Progenitor cell of endocrine pancreas (in vitro differentiated cells): ENCODE results near the gene CRMP1. TPM values are rescaled to one million over a fixed set of nuclear protein-coding genes. Genes with fewer than 3 reads are reported as not detected.

ENCODE experiments used
- DNase-seq: peaks from one replicate; pipeline ENCODE4 v3.0.0; 2021; ENCODE audit warnings: low spot score; ENCODE audit not compliant: unreplicated experiment
- H3K27ac Mint-ChIP-seq: 2 replicates; pipeline ENCODE4 v1.8.0; 2021; ENCODE audit warnings: mild to moderate bottlenecking, moderate library complexity, mixed read lengths
- H3K27me3 Mint-ChIP-seq: 2 replicates; pipeline ENCODE4 v1.8.0; 2021; ENCODE audit warnings: mixed read lengths
- H3K36me3 Mint-ChIP-seq: 2 replicates; pipeline ENCODE4 v1.8.0; 2022; ENCODE audit warnings: mixed read lengths; ENCODE audit not compliant: insufficient read depth
- H3K4me1 Mint-ChIP-seq: 2 replicates; pipeline ENCODE4 v1.8.0; 2021; ENCODE audit warnings: low read depth, mixed read lengths
- H3K4me3 Mint-ChIP-seq: 2 replicates; pipeline ENCODE4 v1.8.0; 2021; ENCODE audit warnings: low read depth, mild to moderate bottlenecking, moderate library complexity, mixed read lengths
- H3K9me3 Mint-ChIP-seq: 2 replicates; pipeline ENCODE4 v1.8.0; 2021; ENCODE audit warnings: low read depth, mixed read lengths
- CTCF ChIP-seq: fragments of 200-600 bp; sonication (generic); IDR thresholded peaks from one replicate; pipeline ENCODE4 v1.5.0; 2021; ENCODE audit warnings: antibody characterized with exemption, mild to moderate bottlenecking; ENCODE audit not compliant: unreplicated experiment
- total RNA-seq: library from RNA; stranded (reverse); gene quantifications from 2 replicates; pipeline ENCODE4 v1.2.1, GENCODE V29; 2021

The CRMP1 gene
- total RNA-seq, 1 donor from 2014 or later = 17.6 TPM

DNA sequence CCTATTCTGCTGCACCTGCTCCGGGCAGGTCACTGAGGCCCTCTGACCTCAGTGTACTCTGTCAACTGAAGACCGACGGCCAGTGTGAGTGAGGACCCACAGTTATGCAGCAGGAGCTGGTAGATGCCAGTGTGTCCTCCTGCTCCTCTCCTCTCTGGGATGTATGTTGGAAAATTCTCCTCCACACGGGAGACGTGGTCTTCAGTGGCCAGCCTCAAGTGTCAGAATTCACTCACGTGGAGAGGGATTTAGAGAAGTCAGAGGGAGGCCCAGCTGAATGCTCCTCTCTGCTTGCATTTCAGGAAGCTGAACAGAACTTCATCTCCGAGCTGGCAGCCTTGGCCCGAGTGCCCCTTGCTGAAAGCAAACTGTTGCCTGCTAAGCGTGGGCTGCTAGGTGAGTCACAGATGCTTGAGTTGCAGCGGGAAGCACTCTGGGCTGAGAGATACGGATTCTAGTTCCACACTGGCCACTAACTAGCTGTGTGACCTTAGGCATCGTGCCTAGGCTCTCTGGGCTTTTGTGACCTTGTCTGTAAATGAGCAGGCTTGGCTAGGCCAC is 83.6 kb downstream of the CRMP1 start:
- no peak for TF ChIP-seq CTCF
- Mint-ChIP-seq H3K27me3 (no peaks in the 10 kb centered on the region), H3K36me3 (peaks cover 48% of the 10 kb centered on the region), H3K4me1 (no peaks in the 10 kb centered on the region), H3K9me3 (no peaks in the 10 kb centered on the region), H3K27ac (no peak overlapping the region), H3K4me3 (no peak overlapping the region)
- DNase-seq = no peak

GRCh38 chr4:5808081-5808741 is 84.7 kb downstream of the CRMP1 start:
- H3K36me3 Mint-ChIP-seq = peaks cover 46% of the 10 kb centered on the region
- TF ChIP-seq CTCF = no peak

GRCh38 chr4:5805270-5805669 is 87.6 kb downstream of the CRMP1 start:
- no peak for TF ChIP-seq CTCF
- no peaks in the 10 kb centered on the region for H3K9me3 Mint-ChIP-seq
- no peaks in the 10 kb centered on the region for H3K4me1 Mint-ChIP-seq
- H3K4me3 Mint-ChIP-seq = no peak overlapping the region
- peaks cover 24% of the 10 kb centered on the region for H3K36me3 Mint-ChIP-seq
- no peaks in the 10 kb centered on the region for H3K27me3 Mint-ChIP-seq
- H3K27ac Mint-ChIP-seq = no peak overlapping the region
- DNase-seq = no peak

More at GRCh38 chr4:5808081-5808741, 84.7 kb downstream of the CRMP1 start:
- Mint-ChIP-seq H3K27me3 (no peaks in the 10 kb centered on the region), H3K4me1 (no peaks in the 10 kb centered on the region), H3K4me3 (no peak overlapping the region), H3K27ac (no peak overlapping the region), H3K9me3 (no peaks in the 10 kb centered on the region)
- DNase-seq = no peak

DNA sequence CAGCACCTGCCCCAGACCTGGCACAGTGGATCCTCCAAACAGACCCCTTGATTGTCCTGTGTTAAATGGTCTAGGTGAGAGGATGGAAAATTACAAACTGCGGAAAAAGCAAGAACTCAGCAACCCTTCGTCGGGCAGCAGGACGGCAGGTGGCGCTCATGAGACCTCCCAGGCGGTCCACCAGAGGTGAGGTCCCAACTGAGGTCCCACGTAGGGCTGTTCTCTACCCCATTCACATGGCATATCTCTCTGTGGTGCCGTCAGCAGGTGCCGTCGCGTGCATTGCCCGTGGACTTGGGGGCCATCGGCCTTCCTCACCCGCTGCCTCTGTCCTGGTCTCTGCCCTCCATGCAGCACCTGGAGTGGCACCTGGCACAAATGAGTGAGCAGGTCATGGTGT is 88.2 kb downstream of the CRMP1 start:
- no peak overlapping the region for H3K4me3 Mint-ChIP-seq
- DNase-seq = no peak
- peaks cover 18% of the 10 kb centered on the region for H3K36me3 Mint-ChIP-seq
- no peak overlapping the region for H3K27ac Mint-ChIP-seq
- no peaks in the 10 kb centered on the region for H3K9me3 Mint-ChIP-seq
- TF ChIP-seq CTCF = no peak
- no peaks in the 10 kb centered on the region for H3K4me1 Mint-ChIP-seq
- no peaks in the 10 kb centered on the region for H3K27me3 Mint-ChIP-seq

DNA sequence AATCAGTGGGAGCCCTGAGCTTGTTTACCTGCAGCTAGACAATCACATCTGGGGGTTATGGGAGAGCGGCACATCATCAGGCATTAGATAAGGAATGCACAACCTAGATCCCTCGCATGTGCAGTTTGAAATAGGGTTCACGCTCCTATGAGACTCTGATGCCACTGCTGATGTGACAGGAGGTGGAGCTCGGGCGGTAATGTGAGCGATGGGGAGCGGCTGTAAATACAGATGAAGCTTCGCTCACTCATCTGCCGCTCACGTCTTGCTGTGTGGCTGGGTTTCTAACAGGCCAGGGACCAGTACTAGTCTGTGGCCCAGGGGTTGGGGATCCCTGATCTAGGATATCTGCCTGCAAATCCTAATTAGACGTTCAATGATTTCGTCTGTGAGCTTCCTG is 90.3 kb downstream of the CRMP1 start:
- H3K27me3 Mint-ChIP-seq = no peaks in the 10 kb centered on the region
- H3K27ac Mint-ChIP-seq = no peak overlapping the region
- no peak for DNase-seq
- no peak overlapping the region for H3K4me3 Mint-ChIP-seq
- H3K4me1 Mint-ChIP-seq = no peaks in the 10 kb centered on the region
- H3K36me3 Mint-ChIP-seq = peaks cover 14% of the 10 kb centered on the region
- TF ChIP-seq CTCF = no peak
- no peaks in the 10 kb centered on the region for H3K9me3 Mint-ChIP-seq
